EH (cell line): ENCODE results near the gene DPRX.

ENCODE experiments used
- DNase-seq: peaks from one replicate; pipeline ENCODE4 v3.0.0-alpha.2; 2015; ENCODE audit warnings: low read depth

The DPRX gene

GRCh38 chr19:53631949-53632407 lies at the start of gene DPRX:
Gene DPRX, plus strand, starts transcription at chr19:53631999. Its CDS starts 108 bp downstream, at chr19:53632107.
- no peak for DNase-seq

GRCh38 chr19:53583181-53583580 lies 48.6 kb upstream of the DPRX start:
- DNase-seq: no peak

GRCh38 chr19:53586277-53586691 lies 45.5 kb upstream of the DPRX start:
- DNase-seq: no peak

GRCh38 chr19:53594811-53595509 lies 36.8 kb upstream of the DPRX start:
- no peak for DNase-seq

- DNase-seq: no peak
Observed at GRCh38 chr19:53595510-53595867, 36.3 kb upstream of the DPRX start.

GRCh38 chr19:53596056-53596455 lies 35.7 kb upstream of the DPRX start:
- no peak for DNase-seq

GRCh38 chr19:53597023-53597422 lies 34.8 kb upstream of the DPRX start:
- DNase-seq: no peak

- no peak for DNase-seq
Observed at GRCh38 chr19:53598361-53598760, 33.4 kb upstream of the DPRX start.

- DNase-seq: no peak
Observed at GRCh38 chr19:53600217-53600616, 31.6 kb upstream of the DPRX start.

- DNase-seq: no peak
Observed at GRCh38 chr19:53606031-53606430, 25.8 kb upstream of the DPRX start.

- DNase-seq: no peak
Observed at GRCh38 chr19:53608381-53608780, 23.4 kb upstream of the DPRX start.

- DNase-seq: no peak
Observed at GRCh38 chr19:53612762-53613526, 18.9 kb upstream of the DPRX start.

- no peak for DNase-seq
Observed at GRCh38 chr19:53621885-53622740, 9.7 kb upstream of the DPRX start.

GRCh38 chr19:53624771-53625545 lies 6.8 kb upstream of the DPRX start:
- DNase-seq: no peak

GRCh38 chr19:53626486-53626885 lies 5.3 kb upstream of the DPRX start:
- no peak for DNase-seq

- no peak for DNase-seq
Observed at GRCh38 chr19:53626976-53627375, 4.8 kb upstream of the DPRX start.

GRCh38 chr19:53634768-53635167 lies 3.0 kb downstream of the DPRX start:
- DNase-seq: no peak

GRCh38 chr19:53639471-53639870 lies 7.7 kb downstream of the DPRX start:
- no peak for DNase-seq

- no peak for DNase-seq
Observed at GRCh38 chr19:53642381-53643099, 10.7 kb downstream of the DPRX start.

GRCh38 chr19:53644061-53644816 lies 12.4 kb downstream of the DPRX start:
- no peak for DNase-seq
